HepG2 (cell line): Measurements from ENCODE around the gene MAN1C1. TPM values are rescaled to one million over a fixed set of nuclear protein-coding genes. Genes with fewer than 3 reads are reported as not detected.

Experiments
- ATAC-seq: fragments of 200-7000 bp; cut with Tn5 transposase; 3 replicates; pipeline ENCODE4 v1.9.1; 2020; ENCODE audit warnings: mild to moderate bottlenecking, moderate library complexity
- BruUV-seq: library from RNA; stranded (reverse); fragments of 400-500 nt; replicated peaks from 2 replicates; lab custom pipeline; 2021; lab: Mats Ljungman, UMichigan
- CTCF ChIA-PET: fragments of 300-600 bp; formaldehyde crosslinking; extraction: SDS; loops from one replicate; lab custom pipeline; 2021; ENCODE audit warnings: low total read pairs, inconsistent platforms, low intra/inter-chr PET ratio; lab: Yijun Ruan, JAX
- POLR2A ChIA-PET: fragments of 350-600 bp; sonication (Branson Sonifier 250); formaldehyde crosslinking; loops from one replicate; lab custom pipeline; 2020; ENCODE audit warnings: antibody characterized with exemption, inconsistent platforms; lab: Yijun Ruan, JAX
- DNase-seq: peaks from one replicate; pipeline ENCODE4 v3.0.0-alpha.2; 2015; ENCODE audit warnings: low spot score
- FAIRE-seq: peaks from 3 replicates; lab custom pipeline; 2011; peaks lifted over from hg19 to GRCh38; lab: Jason Lieb, UNC
- H2AFZ ChIP-seq: one replicate; pipeline ENCODE4 v1.6.1; 2011; ENCODE audit warnings: low read length, inconsistent platforms
- H3K27ac ChIP-seq: fragments of 300-600 bp; 3 replicates; pipeline ENCODE4 v1.8.0; 2011; ENCODE audit warnings: mixed run types, mild to moderate bottlenecking, mixed read lengths, low read length, inconsistent platforms; ENCODE audit not compliant: insufficient read depth; ENCODE audit errors: extremely low read length
- H3K27me3 ChIP-seq, 2 experiments: fragments of 200-600 bp in 1 of 2; 2 replicates in 1 of 2; 3 replicates in 1 of 2; pipeline versions ENCODE4 v1.6.0 to v1.8.0; 2011; ENCODE audit warnings: low read length in 2 of 2, mild to moderate bottlenecking in 2 of 2, moderate library complexity in 2 of 2, inconsistent platforms in 1 of 2; ENCODE audit not compliant: insufficient read depth in 2 of 2, control insufficient read depth in 1 of 2
- H3K36me3 ChIP-seq, 2 experiments: fragments of 200-600 bp in 1 of 2; replicated peaks in 1 of 2; 2 replicates in 1 of 2; 3 replicates in 1 of 2; pipeline versions ENCODE4 v1.5.1 to v1.8.0; 2011; ENCODE audit warnings: low read length in 2 of 2, inconsistent platforms in 1 of 2; ENCODE audit not compliant: insufficient read depth in 2 of 2, control insufficient read depth in 1 of 2
- H3K4me1 ChIP-seq: 2 replicates; pipeline ENCODE4 v1.5.1; 2012; ENCODE audit warnings: low read length, inconsistent platforms; ENCODE audit not compliant: insufficient read depth
- H3K4me2 ChIP-seq: 2 replicates; pipeline ENCODE4 v1.6.0; 2011; ENCODE audit warnings: low read depth, low read length, inconsistent platforms
- H3K4me3 ChIP-seq, 3 experiments: fragments of 200-600 bp in 1 of 3; sonication (generic), shearing (Covaris generic) in 1 of 3; replicated peaks in 1 of 3; 2 replicates each; pipeline ENCODE4 v1.5.1; 2011 to 2016; ENCODE audit warnings: low read length in 3 of 3, inconsistent platforms in 2 of 3, low read depth in 2 of 3, mild to moderate bottlenecking in 2 of 3, control low read depth in 1 of 3, mixed read lengths in 1 of 3; ENCODE audit not compliant: insufficient read depth in 1 of 3
- H3K79me2 ChIP-seq: one replicate; pipeline ENCODE4 v1.6.1; 2011; ENCODE audit warnings: low read length, inconsistent platforms; ENCODE audit not compliant: insufficient read depth
- H3K9ac ChIP-seq: 2 replicates; pipeline ENCODE4 v1.6.0; 2011; ENCODE audit warnings: mild to moderate bottlenecking, low read depth, low read length, inconsistent platforms; ENCODE audit not compliant: insufficient read depth
- H3K9me3 ChIP-seq: 2 replicates; pipeline ENCODE4 v1.5.1; 2012; ENCODE audit warnings: mild to moderate bottlenecking, low read length
- H4K20me1 ChIP-seq: 2 replicates; pipeline ENCODE4 v1.6.0; 2011; ENCODE audit warnings: inconsistent platforms, mild to moderate bottlenecking, low read length, moderate library complexity; ENCODE audit not compliant: insufficient read depth
- CEBPB ChIP-seq: IDR thresholded peaks from 2 replicates; pipeline ENCODE4 v1.6.1; 2011; ENCODE audit warnings: low read depth, low read length, improper control_type of control experiment, borderline replicate concordance
- GATAD2A ChIP-seq: IDR thresholded peaks from 2 replicates; pipeline ENCODE4 v1.6.1; 2016
- HMG20A ChIP-seq: IDR thresholded peaks from 2 replicates; pipeline ENCODE4 v1.6.1; 2016; ENCODE audit warnings: borderline replicate concordance
- HMG20B ChIP-seq: conservative IDR thresholded peaks from 2 replicates; pipeline ENCODE4 v1.6.1; 2016; ENCODE audit warnings: missing genetic modification reagents, missing compliant biosample characterization
- HOXD1 ChIP-seq: sonication (generic); formaldehyde crosslinking; IDR thresholded peaks from 2 replicates; pipeline ENCODE4 v1.5.0; 2020; ENCODE audit warnings: missing genetic modification reagents
- NONO ChIP-seq, 2 experiments: fragments of 450-650 bp in 1 of 2; sonication (generic) in 1 of 2; formaldehyde crosslinking in 1 of 2; IDR thresholded peaks in 1 of 2; conservative IDR thresholded peaks in 1 of 2; 2 replicates each; pipeline versions ENCODE4 v1.6.1 to v1.8.0; 2017 to 2022; ENCODE audit warnings: mild to moderate bottlenecking in 1 of 2, missing genetic modification reagents in 1 of 2, moderate library complexity in 1 of 2
- SMARCC2 ChIP-seq: fragments of 450-650 bp; IDR thresholded peaks from 2 replicates; pipeline ENCODE4 v1.6.1; 2017; ENCODE audit warnings: antibody characterized with exemption, mild to moderate bottlenecking
- SYNCRIP ChIP-seq: fragments of 200-400 bp; formaldehyde crosslinking; IDR thresholded peaks from 2 replicates; pipeline ENCODE4 v1.6.1; 2018; ENCODE audit warnings: mild to moderate bottlenecking, low read depth, low read length; ENCODE audit not compliant: insufficient read depth
- TOE1 ChIP-seq: sonication (generic); formaldehyde crosslinking; IDR thresholded peaks from 2 replicates; pipeline ENCODE4 v1.4.0; 2020; ENCODE audit warnings: mild to moderate bottlenecking, missing genetic modification reagents
- TP53 ChIP-seq: sonication (generic); formaldehyde crosslinking; conservative IDR thresholded peaks from 2 replicates; pipeline ENCODE4 v1.4.0; 2020; ENCODE audit warnings: missing genetic modification reagents
- ZIK1 ChIP-seq: sonication (generic); formaldehyde crosslinking; IDR thresholded peaks from 2 replicates; pipeline ENCODE4 v1.5.0; 2020; ENCODE audit warnings: mild to moderate bottlenecking, low read depth, missing genetic modification reagents, borderline replicate concordance
- ZNF121 ChIP-seq: sonication (generic); formaldehyde crosslinking; IDR thresholded peaks from 2 replicates; pipeline ENCODE4 v1.5.0; 2020; ENCODE audit warnings: mild to moderate bottlenecking, missing genetic modification reagents
- WGBS: methylation state at CpG from one replicate; pipeline ENCODE4 v1.1.6; 2017; ENCODE audit warnings: low lambda C conversion rate; 5-methylcytosine and 5-hydroxymethylcytosine counted together
- in situ Hi-C: cut with HindIII; loops from 2 replicates; pipeline ENCODE4 v1.10.0; 2017; ENCODE audit warnings: low pct_unique_long_range_greater_than_20kb; ENCODE audit not compliant: extremely low pct_ligation_motif_present
- intact Hi-C: fragments of 100-400 bp; cut with micrococcal nuclease; formaldehyde crosslinking; loops from one replicate; pipeline ENCODE4 v1.10.0; 2022; ENCODE audit not compliant: unreplicated experiment
- polyA plus RNA-seq, 8 experiments: library from polyadenylated mRNA; depleted of rRNA in 3 of 8; stranded (reverse) in 7 of 8; unstranded in 1 of 8; fragments of >200 nt; fragmentation: Illumina TruSeq in 4 of 8; extraction: Trizol in 4 of 8; gene quantifications; 2 replicates each; pipeline versions ENCODE4 v1.2.1 to v1.2.3, GENCODE V29; 2011 to 2016; ENCODE audit warnings: low read depth in 4 of 8, missing spikeins in 1 of 8, mixed read lengths in 1 of 8; ENCODE audit not compliant: insufficient read depth in 1 of 8
- total RNA-seq, 5 experiments: library from RNA; depleted of rRNA; stranded (reverse); fragments of >200 nt; fragmentation: Illumina TruSeq; extraction: Trizol; gene quantifications; 2 replicates each; pipeline ENCODE4 v1.2.3, GENCODE V29; 2016; ENCODE audit warnings: low read depth in 1 of 5
- TF ChIP-seq, protein P1 (sequence below): sonication (generic); formaldehyde crosslinking; IDR thresholded peaks from 2 replicates; pipeline ENCODE4 v1.5.0; 2020; ENCODE audit warnings: missing genetic modification reagents, mild to moderate bottlenecking, borderline replicate concordance

The MAN1C1 gene
- total and polyA plus RNA-seq, 2 of the 13 experiments (the other 11 are each of a cell fraction or from before 2014, with no cell fraction given) = 0.18 to 0.49 TPM

DNA sequence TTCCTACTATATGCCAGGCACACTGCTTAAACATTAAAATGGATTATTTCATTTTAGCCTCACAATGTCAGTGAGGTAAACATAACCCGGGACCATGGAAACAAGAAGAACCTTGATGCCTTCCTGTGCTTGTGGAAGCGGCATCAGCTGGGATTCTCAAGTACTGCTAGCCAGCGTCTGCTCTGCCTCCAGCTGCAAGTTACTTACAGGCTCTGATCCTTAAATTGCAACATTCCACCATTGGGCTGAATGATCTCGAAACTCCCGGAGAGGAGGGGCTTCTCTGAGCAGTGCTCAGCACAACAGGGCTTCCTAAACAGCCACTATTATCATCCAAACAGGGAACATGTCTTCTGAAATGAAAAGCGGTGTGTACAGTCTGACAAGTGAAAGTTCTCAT lies 6.7 kb upstream of the MAN1C1 start:
- BruUV-seq = no TSS peak

More for the DNA sequence above, 6.7 kb upstream of the MAN1C1 start:
- Histone ChIP-seq H3K79me2 (no peaks in the 10 kb centered on the region), H3K27me3 (peaks cover 0 to 12% of the 10 kb centered on the region in 2 experiments; a peak in 2 of 5 replicates), H2AFZ (no peak overlapping the region), H3K9ac (no peak overlapping the region), H3K4me3 (no peak overlapping the region), H3K27ac (no peak overlapping the region), H3K9me3 (no peaks in the 10 kb centered on the region), H4K20me1 (no peaks in the 10 kb centered on the region), H3K4me1 (peaks cover 12% of the 10 kb centered on the region; the same call in 1 of the 2 replicates), H3K4me2 (no peak overlapping the region), H3K36me3 (no peaks in the 10 kb centered on the region)
- no peak for FAIRE-seq
- POLR2A ChIA-PET = interaction anchor here (1.3 kb wide), 1 partner anchor 190 kb away, joined by 3 read pairs; the partner anchor contains the start of gene SELENON
- no peak for DNase-seq
- no peak for ATAC-seq
- intact Hi-C loops (no loop called here), in situ Hi-C loops (loop anchor here (25.0 kb wide), 1 partner anchor 202 kb away; the partner anchor contains the start of genes MTFR1L and SELENON)
- CTCF ChIA-PET = interaction anchor here (1.8 kb wide), 1 partner anchor 201 kb away, joined by 9 read pairs; no protein-coding TSS in a partner anchor
- 0% methylated on average over 3 of the region's 6 CpGs for WGBS
- TF ChIP-seq HMG20B (CRISPR knock-in tag) (no peak), SMARCC2 (no peak), ZNF121 (CRISPR knock-in tag) (no peak), HMG20A (CRISPR knock-in tag) (no peak), CEBPB (no peak), SYNCRIP (no peak), TOE1 (CRISPR knock-in tag) (no peak), NONO (IDR thresholded peaks at IDR 0.05) (no peak), NONO (CRISPR knock-in tag; conservative IDR thresholded peaks at IDR 0.05) (no peak), GATAD2A (CRISPR knock-in tag) (no peak), TP53 (no peak), ZIK1 (CRISPR knock-in tag) (no peak), HOXD1 (CRISPR knock-in tag) (no peak)
- TF ChIP-seq, protein P1, sequence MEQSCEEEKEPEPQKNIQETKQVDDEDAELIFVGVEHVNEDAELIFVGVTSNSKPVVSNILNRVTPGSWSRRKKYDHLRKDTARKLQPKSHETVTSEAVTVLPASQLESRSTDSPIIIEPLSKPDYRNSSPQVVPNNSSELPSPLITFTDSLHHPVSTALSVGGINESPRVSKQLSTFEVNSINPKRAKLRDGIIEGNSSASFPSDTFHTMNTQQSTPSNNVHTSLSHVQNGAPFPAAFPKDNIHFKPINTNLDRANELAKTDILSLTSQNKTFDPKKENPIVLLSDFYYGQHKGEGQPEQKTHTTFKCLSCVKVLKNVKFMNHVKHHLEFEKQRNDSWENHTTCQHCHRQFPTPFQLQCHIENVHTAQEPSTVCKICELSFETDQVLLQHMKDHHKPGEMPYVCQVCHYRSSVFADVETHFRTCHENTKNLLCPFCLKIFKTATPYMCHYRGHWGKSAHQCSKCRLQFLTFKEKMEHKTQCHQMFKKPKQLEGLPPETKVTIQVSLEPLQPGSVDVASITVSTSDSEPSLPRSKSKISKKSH (CRISPR knock-in tag) = no peak
